ENCODE data around the gene GOLGA6D.

- TF ChIP-seq CTCF (conservative IDR thresholded peaks at IDR 0.05; ENCODE audit: low read depth, low read length) (no peak), EZH2 (IDR thresholded peaks at IDR 0.05; ENCODE audit: low read length, unreplicated experiment) (no peak), EZH2phosphoT487 (IDR thresholded peaks at IDR 0.05; ENCODE audit: borderline replicate concordance, low read length) (no peak)
These were observed 23.6 kb downstream of the GOLGA6D start for GRCh38 chr15:75306188-75306587.

Measured in PC-3 (cell line).